CD14-positive monocyte (primary cell): ENCODE data around the gene TMTC1. TPM values are rescaled to one million over a fixed set of nuclear protein-coding genes. Genes with fewer than 3 reads are reported as not detected.

ENCODE experiments used
- DNase-seq, 3 donors: peaks; one replicate each; pipeline ENCODE4 v3.0.0-alpha.2; 2011 to 2022
- H2AFZ ChIP-seq: 2 replicates; pipeline ENCODE4 v1.6.0; 2012; ENCODE audit warnings: mild to moderate bottlenecking, low read depth, low read length, inconsistent platforms; ENCODE audit not compliant: insufficient read depth, poor library complexity, severe bottlenecking
- H3K27ac ChIP-seq, 2 donors: 1 replicate in 1 of 2; 2 replicates in 1 of 2; pipeline ENCODE4 v1.5.1; 2012 to 2013; ENCODE audit warnings: low read length in 2 of 2, control low read depth in 1 of 2, inconsistent platforms in 1 of 2, low read depth in 1 of 2, mild to moderate bottlenecking in 1 of 2
- H3K27me3 ChIP-seq, 2 donors: one replicate each; pipeline versions ENCODE4 v1.6.0 to v1.6.1; 2011 to 2013; ENCODE audit warnings: low read length in 2 of 2; ENCODE audit not compliant: control insufficient read depth in 2 of 2, insufficient read depth in 2 of 2
- H3K36me3 ChIP-seq, 2 donors: replicated peaks in 1 of 2; 1 replicate in 1 of 2; 2 replicates in 1 of 2; pipeline versions ENCODE4 v1.5.1 to v1.6.1; 2012 to 2013; ENCODE audit warnings: low read length in 2 of 2, control low read depth in 1 of 2, inconsistent platforms in 1 of 2, mild to moderate bottlenecking in 1 of 2; ENCODE audit not compliant: insufficient read depth in 2 of 2, control insufficient read depth in 1 of 2
- H3K4me1 ChIP-seq, 2 donors: 1 replicate in 1 of 2; 2 replicates in 1 of 2; pipeline versions ENCODE4 v1.5.1 to v1.6.1; 2012 to 2013; ENCODE audit warnings: low read length in 2 of 2, control low read depth in 1 of 2, inconsistent platforms in 1 of 2, mild to moderate bottlenecking in 1 of 2, moderate library complexity in 1 of 2; ENCODE audit not compliant: insufficient read depth in 2 of 2, control insufficient read depth in 1 of 2
- H3K4me2 ChIP-seq: replicated peaks from 2 replicates; pipeline ENCODE3; 2012; ENCODE audit warnings: low read length, moderate library complexity, mild to moderate bottlenecking; ENCODE audit not compliant: poor library complexity, severe bottlenecking; ENCODE audit errors: extremely low read depth
- H3K4me3 ChIP-seq, 3 experiments: fragments of 200-600 bp in 1 of 3; sonication (generic) in 1 of 3; replicated peaks in 1 of 3; 1 replicate in 2 of 3; 2 replicates in 1 of 3; pipeline ENCODE4 v1.5.1; 2011 to 2013; ENCODE audit warnings: low read length in 3 of 3, mild to moderate bottlenecking in 3 of 3, control low read depth in 2 of 3, low read depth in 2 of 3, inconsistent platforms in 1 of 3, moderate library complexity in 1 of 3
- H3K79me2 ChIP-seq: 2 replicates; pipeline ENCODE4 v1.6.0; 2012; ENCODE audit warnings: mild to moderate bottlenecking, control low read depth, inconsistent platforms, low read length, moderate library complexity; ENCODE audit not compliant: insufficient read depth
- H3K9ac ChIP-seq: 2 replicates; pipeline ENCODE4 v1.6.0; 2017; ENCODE audit warnings: low read length, mild to moderate bottlenecking; ENCODE audit not compliant: insufficient read depth, poor library complexity, severe bottlenecking
- H3K9me3 ChIP-seq, 2 donors: replicated peaks in 1 of 2; 1 replicate in 1 of 2; 2 replicates in 1 of 2; pipeline versions ENCODE4 v1.5.1 to v1.6.1; 2012 to 2013; ENCODE audit warnings: low read length in 2 of 2, control low read depth in 1 of 2; ENCODE audit not compliant: control insufficient read depth in 1 of 2, insufficient read depth in 1 of 2
- H4K20me1 ChIP-seq: 2 replicates; pipeline ENCODE4 v1.6.0; 2012; ENCODE audit warnings: mild to moderate bottlenecking, low read length, control low read depth, moderate library complexity; ENCODE audit not compliant: insufficient read depth
- H3K27ac Mint-ChIP-seq, 7 donors: one replicate each; pipeline ENCODE4 v1.8.0; 2020; ENCODE audit warnings: mild to moderate bottlenecking in 7 of 7, mixed read lengths in 7 of 7, moderate library complexity in 6 of 7, inconsistent platforms in 2 of 7
- H3K27me3 Mint-ChIP-seq, 3 donors: one replicate each; pipeline ENCODE4 v1.8.0; 2021 to 2022; ENCODE audit warnings: low read depth in 3 of 3, mild to moderate bottlenecking in 3 of 3, mixed read lengths in 3 of 3, moderate library complexity in 3 of 3, inconsistent platforms in 1 of 3
- H3K36me3 Mint-ChIP-seq, 2 donors: one replicate each; pipeline ENCODE4 v1.8.0; 2020; ENCODE audit warnings: mixed read lengths in 2 of 2, inconsistent platforms in 1 of 2, mild to moderate bottlenecking in 1 of 2
- H3K4me1 Mint-ChIP-seq: one replicate; pipeline ENCODE4 v1.8.0; 2020; ENCODE audit warnings: mild to moderate bottlenecking, mixed read lengths
- H3K4me3 Mint-ChIP-seq, 2 donors: one replicate each; pipeline ENCODE4 v1.8.0; 2020; ENCODE audit warnings: mild to moderate bottlenecking in 2 of 2, mixed read lengths in 2 of 2, moderate library complexity in 1 of 2
- H3K9me3 Mint-ChIP-seq, 7 donors: one replicate each; pipeline ENCODE4 v1.8.0; 2020 to 2022; ENCODE audit warnings: mixed read lengths in 7 of 7, mild to moderate bottlenecking in 6 of 7, moderate library complexity in 6 of 7, inconsistent platforms in 2 of 7
- CTCF ChIP-seq: fragments of 200-600 bp; IDR thresholded peaks from one replicate; pipeline ENCODE4 v1.8.0; 2022; ENCODE audit warnings: antibody characterized with exemption, mild to moderate bottlenecking
- intact Hi-C, 2 donors: fragments of 100-400 bp; cut with micrococcal nuclease; formaldehyde crosslinking; loops; one replicate each; pipeline versions ENCODE4 v1.15.0 to v1.15.1; 2023
- polyA plus RNA-seq, 3 donors: library from polyadenylated mRNA; depleted of rRNA in 1 of 3; unstranded in 2 of 3; stranded (reverse) in 1 of 3; fragments of 300-500 nt in 2 of 3; fragments of >200 nt in 1 of 3; fragmentation: Illumina TruSeq in 2 of 3; gene quantifications; 1 replicate in 2 of 3; 2 replicates in 1 of 3; pipeline ENCODE4 v1.2.3, GENCODE V29; 2012 to 2021

TMTC1 gene
- polyA plus RNA-seq, 3 donors = 0.57 to 5.6 (median 2.1) TPM

DNA sequence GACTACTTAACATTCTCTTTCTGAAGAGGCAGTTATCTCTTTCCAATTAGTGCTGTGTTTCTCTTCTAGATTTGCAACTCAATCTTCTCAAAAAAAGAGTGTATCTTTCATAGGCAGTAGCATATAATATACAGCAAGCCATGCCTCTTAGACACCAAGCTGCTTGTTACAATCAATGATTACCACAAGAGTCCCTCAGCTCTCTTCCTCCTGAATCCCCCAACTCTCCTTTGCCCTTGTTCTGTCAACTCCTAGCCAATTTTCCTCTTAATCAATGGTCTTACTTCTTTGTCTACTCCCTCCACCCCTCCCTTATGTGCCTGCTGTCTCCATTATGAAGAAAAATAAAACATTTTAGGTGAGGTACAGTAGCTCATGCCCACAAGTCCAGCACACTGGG, 2.6 kb downstream of the TMTC1 start:
- H3K27me3 Mint-ChIP-seq = peaks cover 18 to 41% (median 28%) of the 10 kb centered on the region in 3 donors
- no peak overlapping the region for H3K9ac ChIP-seq
- intact Hi-C loops = loop anchor here in 1 of 2 donors (10.0 kb wide), 1 partner anchor 96 kb away; no protein-coding TSS in a partner anchor
- H3K4me2 ChIP-seq = no peak overlapping the region
- H3K9me3 Mint-ChIP-seq = peaks cover 2 to 31% (median 7%) of the 10 kb centered on the region in 7 donors
- peaks cover 3 to 18% of the 10 kb centered on the region in 2 donors for H3K9me3 ChIP-seq
- peak overlapping the region in 1 of 3 experiments; percentile 84 for H3K4me3 ChIP-seq
- peaks cover 20 to 26% of the 10 kb centered on the region in 2 donors for H3K4me1 ChIP-seq
- H3K4me1 Mint-ChIP-seq = peaks cover 35% of the 10 kb centered on the region
- H3K27ac Mint-ChIP-seq = peak overlapping the region in 3 of 7 donors; percentile 51 to 95 (median 89)
- no peaks in the 10 kb centered on the region for H3K79me2 ChIP-seq
- TF ChIP-seq CTCF = no peak
- peaks cover 20 to 21% of the 10 kb centered on the region in 2 donors for H3K27me3 ChIP-seq
- no peak overlapping the region for H3K27ac ChIP-seq
- H4K20me1 ChIP-seq = no peaks in the 10 kb centered on the region
- H3K36me3 ChIP-seq = no peaks in the 10 kb centered on the region
- peak overlapping the region in 1 of 2 donors; percentile 95 for H3K4me3 Mint-ChIP-seq
- DNase-seq = no peak
- H3K36me3 Mint-ChIP-seq = peaks cover 2 to 14% of the 10 kb centered on the region in 2 donors
- H2AFZ ChIP-seq = no peak overlapping the region

DNA sequence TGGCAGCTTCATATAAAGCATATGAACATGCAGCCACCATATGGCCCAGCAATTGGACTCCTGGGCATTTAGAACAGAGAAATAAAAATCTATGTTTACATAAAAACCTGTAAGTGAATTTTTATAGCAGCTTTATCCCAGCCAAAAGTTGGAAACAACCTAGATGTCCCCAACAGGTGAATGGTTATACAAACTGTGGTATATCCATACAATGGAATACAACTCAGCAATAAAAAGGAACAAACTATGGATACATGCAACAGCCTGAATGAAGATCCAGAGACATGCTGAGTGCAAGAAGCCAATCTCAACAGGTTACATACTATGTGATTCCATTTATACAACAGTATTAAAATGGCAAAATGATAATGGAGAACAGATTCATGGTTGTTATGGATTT, 3.7 kb downstream of the TMTC1 start:
- no peak overlapping the region for H3K4me3 Mint-ChIP-seq
- DNase-seq = no peak
- Histone ChIP-seq H3K4me1 (peaks cover 20 to 26% of the 10 kb centered on the region in 2 donors), H3K9me3 (peaks cover 3 to 22% of the 10 kb centered on the region in 2 donors), H3K9ac (no peak overlapping the region), H4K20me1 (no peaks in the 10 kb centered on the region), H3K4me3 (no peak overlapping the region), H3K79me2 (no peaks in the 10 kb centered on the region), H3K27ac (no peak overlapping the region), H2AFZ (no peak overlapping the region), H3K4me2 (no peak overlapping the region), H3K27me3 (peaks cover 10% of the 10 kb centered on the region in 2 donors), H3K36me3 (no peaks in the 10 kb centered on the region)
- peaks cover 34% of the 10 kb centered on the region for H3K4me1 Mint-ChIP-seq
- peaks cover 11 to 35% (median 17%) of the 10 kb centered on the region in 7 donors for H3K9me3 Mint-ChIP-seq
- peaks cover 2 to 22% of the 10 kb centered on the region in 2 donors for H3K36me3 Mint-ChIP-seq
- H3K27ac Mint-ChIP-seq = no peak overlapping the region
- peaks cover 8 to 30% (median 19%) of the 10 kb centered on the region in 3 donors for H3K27me3 Mint-ChIP-seq
- no peak for TF ChIP-seq CTCF
- intact Hi-C loops = loop anchor here in 1 of 2 donors (10.0 kb wide), 1 partner anchor 95 kb away; no protein-coding TSS in a partner anchor
